ENCODE data around the gene SEPTIN6.
"Not testable (repeated sequence)": the region's sequence is repeated elsewhere in the genome, so short reads cannot be mapped to it uniquely, and the experiment has no call there.

The SEPTIN6 gene

GRCh38 chrX:119690921-119691716 is 1.8 kb downstream of the SEPTIN6 start:
- peak in 1 of 2 experiments; percentile 22 for DNase-seq

- DNase-seq = no peak
Measured at GRCh38 chrX:119688911-119689321, 4.1 kb downstream of the SEPTIN6 start.

- DNase-seq = peak in 1 of 2 experiments; percentile 10
Measured at GRCh38 chrX:119687661-119688413, 5.1 kb downstream of the SEPTIN6 start.

GRCh38 chrX:119686087-119686691 is 6.8 kb downstream of the SEPTIN6 start:
- DNase-seq = peak; percentile 71 to 85

GRCh38 chrX:119685225-119686066 is 7.5 kb downstream of the SEPTIN6 start:
- DNase-seq = no peak

- DNase-seq = no peak
Measured at GRCh38 chrX:119684916-119685224, 8.1 kb downstream of the SEPTIN6 start.

GRCh38 chrX:119684312-119684711 is 8.7 kb downstream of the SEPTIN6 start:
- DNase-seq = not testable (repeated sequence)

GRCh38 chrX:119682019-119682989 is 10.7 kb downstream of the SEPTIN6 start:
- DNase-seq = no peak

- peak; percentile 51 to 72 for DNase-seq
Measured at GRCh38 chrX:119677654-119677981, 15.3 kb downstream of the SEPTIN6 start.

- peak in 1 of 2 experiments; percentile 23 for DNase-seq
Measured at GRCh38 chrX:119676949-119677653, 15.9 kb downstream of the SEPTIN6 start.

GRCh38 chrX:119673336-119673735 is 19.6 kb downstream of the SEPTIN6 start:
- no peak for DNase-seq

GRCh38 chrX:119672426-119672825 is 20.5 kb downstream of the SEPTIN6 start:
- DNase-seq = peak in 1 of 2 experiments; percentile 63

- DNase-seq = no peak
Measured at GRCh38 chrX:119669424-119670037, 23.4 kb downstream of the SEPTIN6 start.

- DNase-seq = no peak
Measured at GRCh38 chrX:119667111-119667878, 25.7 kb downstream of the SEPTIN6 start.

GRCh38 chrX:119664877-119665276 is 28.1 kb downstream of the SEPTIN6 start:
- DNase-seq = not testable (repeated sequence)

- DNase-seq = no peak
Measured at GRCh38 chrX:119661486-119661885, 31.5 kb downstream of the SEPTIN6 start.

- DNase-seq = no peak
Measured at GRCh38 chrX:119659522-119659921, 33.4 kb downstream of the SEPTIN6 start.

- no peak for DNase-seq
Measured at GRCh38 chrX:119655125-119655524, 37.8 kb downstream of the SEPTIN6 start.

GRCh38 chrX:119654112-119654531 is 38.8 kb downstream of the SEPTIN6 start:
- DNase-seq = peak; percentile 2

GRCh38 chrX:119648421-119648775 is 44.6 kb downstream of the SEPTIN6 start:
- no peak for DNase-seq
